GM19455 (cell line): ENCODE results near the gene SH2D6.
"Not testable (repeated sequence)": the region's sequence is repeated elsewhere in the genome, so short reads cannot be mapped to it uniquely, and the experiment has no call there.

Source experiments
- ATAC-seq: cut with Tn5 transposase; IDR thresholded peaks from one replicate; pipeline ENCODE4 v1.9.1; 2021; ENCODE audit not compliant: unreplicated experiment

The SH2D6 gene

GRCh38 chr2:85439025-85439472, 20.5 kb downstream of the SH2D6 start:
- ATAC-seq, result no peak

- not testable (repeated sequence) for ATAC-seq
Observed at GRCh38 chr2:85439569-85439968, 21.1 kb downstream of the SH2D6 start.

GRCh38 chr2:85439986-85440385, 21.5 kb downstream of the SH2D6 start:
- no peak for ATAC-seq

GRCh38 chr2:85440729-85441128, 22.2 kb downstream of the SH2D6 start:
- no peak for ATAC-seq

- ATAC-seq, result no peak
Observed at GRCh38 chr2:85441864-85442263, 23.4 kb downstream of the SH2D6 start.

GRCh38 chr2:85444629-85445172, 26.2 kb downstream of the SH2D6 start:
- ATAC-seq, result no peak

GRCh38 chr2:85445316-85446295, 27.1 kb downstream of the SH2D6 start:
- no peak for ATAC-seq

- no peak for ATAC-seq
Observed at GRCh38 chr2:85446296-85447221, 28.0 kb downstream of the SH2D6 start.

GRCh38 chr2:85447222-85447585, 28.7 kb downstream of the SH2D6 start:
- ATAC-seq, result no peak

- no peak for ATAC-seq
Observed at GRCh38 chr2:85448461-85449213, 30.1 kb downstream of the SH2D6 start.

- ATAC-seq, result no peak
Observed at GRCh38 chr2:85449214-85449588, 30.7 kb downstream of the SH2D6 start.

- ATAC-seq, result no peak
Observed at GRCh38 chr2:85452237-85452636, 33.7 kb downstream of the SH2D6 start.

GRCh38 chr2:85453571-85453970, 35.1 kb downstream of the SH2D6 start:
- no peak for ATAC-seq

- no peak for ATAC-seq
Observed at GRCh38 chr2:85455552-85456090, 37.1 kb downstream of the SH2D6 start.

- no peak for ATAC-seq
Observed at GRCh38 chr2:85457043-85457442, 38.5 kb downstream of the SH2D6 start.

- ATAC-seq, result no peak
Observed at GRCh38 chr2:85457877-85458316, 39.4 kb downstream of the SH2D6 start.

GRCh38 chr2:85458601-85459563, 40.4 kb downstream of the SH2D6 start:
- ATAC-seq, result no peak

- no peak for ATAC-seq
Observed at GRCh38 chr2:85459771-85460170, 41.3 kb downstream of the SH2D6 start.

- ATAC-seq, result no peak
Observed at GRCh38 chr2:85462322-85462721, 43.8 kb downstream of the SH2D6 start.
